NB4 (cell line): ENCODE measurements around the gene PSMA7.

Experiments
- CTCF ChIP-seq: IDR thresholded peaks from one replicate; pipeline ENCODE4 v1.5.1; 2012; ENCODE audit warnings: low read depth, low read length
- POLR2A ChIP-seq: IDR thresholded peaks from 2 replicates; pipeline ENCODE4 v1.6.1; 2011; ENCODE audit warnings: mild to moderate bottlenecking; ENCODE audit not compliant: insufficient read length; ENCODE audit errors: extremely low read depth

- no peak for TF ChIP-seq CTCF
- no peak for TF ChIP-seq POLR2A
Measured at GRCh38 chr20:62097881-62098407, 45.2 kb downstream of the PSMA7 start.
